ENCODE data around the gene MYB.

DNA sequence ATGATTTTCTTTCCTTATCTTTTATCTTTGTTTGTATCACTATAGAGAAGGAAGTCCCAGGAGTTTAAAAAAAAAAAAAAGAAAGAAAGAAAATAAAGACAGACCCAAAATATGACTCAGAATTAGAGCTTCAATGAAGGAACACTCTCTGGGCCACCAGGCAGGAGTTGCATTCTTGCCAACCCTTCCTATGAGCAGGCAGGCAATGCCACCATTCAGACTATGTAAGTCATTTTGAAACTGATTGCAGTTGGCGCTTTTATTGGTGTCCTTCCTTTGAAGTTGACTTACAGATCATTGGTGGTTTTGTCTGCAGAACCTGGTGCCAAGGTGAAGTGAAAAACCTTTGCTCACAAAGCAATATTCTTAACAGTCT is 50.3 kb downstream of the MYB start:
- TF ChIP-seq EZH2phosphoT487 (IDR thresholded peaks at IDR 0.05; ENCODE audit: insufficient read depth, low read depth) (no peak), EZH2 (IDR thresholded peaks at IDR 0.05; ENCODE audit: insufficient read depth, poor library complexity, severe bottlenecking) (no peak)

Measured in GM23248 (cell line).